HFFc6 (cell line): ENCODE measurements around the gene STAMBP. TPM values are rescaled to one million over a fixed set of nuclear protein-coding genes. Genes with fewer than 3 reads are reported as not detected.
A peak's percentile ranks its signal among the peaks of the same experiment; 100 is the strongest.

ENCODE experiments used
- DNase-seq: peaks from one replicate; pipeline ENCODE4 v3.0.0-alpha.2; 2018
- H3K27ac Mint-ChIP-seq: 2 replicates; pipeline ENCODE4 v1.8.0; 2020; ENCODE audit warnings: mild to moderate bottlenecking, mixed read lengths
- H3K27me3 Mint-ChIP-seq: 2 replicates; pipeline ENCODE4 v1.8.0; 2021; ENCODE audit warnings: mild to moderate bottlenecking, moderate library complexity, mixed read lengths; ENCODE audit not compliant: insufficient read depth
- H3K36me3 Mint-ChIP-seq: 2 replicates; pipeline ENCODE4 v1.8.0; 2021; ENCODE audit warnings: low read depth, mixed read lengths
- H3K4me1 Mint-ChIP-seq: 2 replicates; pipeline ENCODE4 v1.8.0; 2020; ENCODE audit warnings: low read depth, mixed read lengths
- H3K4me3 Mint-ChIP-seq: 2 replicates; pipeline ENCODE4 v1.8.0; 2020; ENCODE audit warnings: mild to moderate bottlenecking, moderate library complexity, mixed read lengths
- H3K9me3 Mint-ChIP-seq: 2 replicates; pipeline ENCODE4 v1.8.0; 2020; ENCODE audit warnings: mild to moderate bottlenecking, mixed read lengths
- total RNA-seq, 6 experiments: library from RNA; stranded (reverse); fragmentation: NEBNext Ultra II Directional; extraction: Animal tissue kit (Norgen Biotek cat#: 25700); gene quantifications; 2 replicates in 1 of 6; 3 replicates in 5 of 6; pipeline ENCODE4 v1.2.3, GENCODE V29; 2021
- TF ChIP-seq, protein P1 (sequence below): fragments of 200-600 bp; sonication (generic); IDR thresholded peaks from 2 replicates; pipeline ENCODE4 v1.5.0; 2021; ENCODE audit warnings: antibody characterized with exemption, mild to moderate bottlenecking

STAMBP gene
- total RNA-seq, 6 experiments from 2014 or later = 31.6 to 37.2 (median 34.5) TPM

GRCh38 chr2:73828389-73828817 lies 358 bp upstream of the STAMBP start:
- TF ChIP-seq, protein P1, sequence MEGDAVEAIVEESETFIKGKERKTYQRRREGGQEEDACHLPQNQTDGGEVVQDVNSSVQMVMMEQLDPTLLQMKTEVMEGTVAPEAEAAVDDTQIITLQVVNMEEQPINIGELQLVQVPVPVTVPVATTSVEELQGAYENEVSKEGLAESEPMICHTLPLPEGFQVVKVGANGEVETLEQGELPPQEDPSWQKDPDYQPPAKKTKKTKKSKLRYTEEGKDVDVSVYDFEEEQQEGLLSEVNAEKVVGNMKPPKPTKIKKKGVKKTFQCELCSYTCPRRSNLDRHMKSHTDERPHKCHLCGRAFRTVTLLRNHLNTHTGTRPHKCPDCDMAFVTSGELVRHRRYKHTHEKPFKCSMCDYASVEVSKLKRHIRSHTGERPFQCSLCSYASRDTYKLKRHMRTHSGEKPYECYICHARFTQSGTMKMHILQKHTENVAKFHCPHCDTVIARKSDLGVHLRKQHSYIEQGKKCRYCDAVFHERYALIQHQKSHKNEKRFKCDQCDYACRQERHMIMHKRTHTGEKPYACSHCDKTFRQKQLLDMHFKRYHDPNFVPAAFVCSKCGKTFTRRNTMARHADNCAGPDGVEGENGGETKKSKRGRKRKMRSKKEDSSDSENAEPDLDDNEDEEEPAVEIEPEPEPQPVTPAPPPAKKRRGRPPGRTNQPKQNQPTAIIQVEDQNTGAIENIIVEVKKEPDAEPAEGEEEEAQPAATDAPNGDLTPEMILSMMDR = no peak
- Mint-ChIP-seq H3K27me3 (peaks cover 4% of the 10 kb centered on the region; the same call in 1 of the 2 replicates), H3K4me3 (peak overlapping the region; percentile 87), H3K36me3 (peaks cover 14% of the 10 kb centered on the region), H3K27ac (peak overlapping the region; percentile 78), H3K4me1 (peaks cover 46% of the 10 kb centered on the region), H3K9me3 (no peaks in the 10 kb centered on the region)
- no peak for DNase-seq

- TF ChIP-seq, protein P1 = no peak
Observed at GRCh38 chr2:73830871-73831401, 2.2 kb downstream of the STAMBP start.

DNA sequence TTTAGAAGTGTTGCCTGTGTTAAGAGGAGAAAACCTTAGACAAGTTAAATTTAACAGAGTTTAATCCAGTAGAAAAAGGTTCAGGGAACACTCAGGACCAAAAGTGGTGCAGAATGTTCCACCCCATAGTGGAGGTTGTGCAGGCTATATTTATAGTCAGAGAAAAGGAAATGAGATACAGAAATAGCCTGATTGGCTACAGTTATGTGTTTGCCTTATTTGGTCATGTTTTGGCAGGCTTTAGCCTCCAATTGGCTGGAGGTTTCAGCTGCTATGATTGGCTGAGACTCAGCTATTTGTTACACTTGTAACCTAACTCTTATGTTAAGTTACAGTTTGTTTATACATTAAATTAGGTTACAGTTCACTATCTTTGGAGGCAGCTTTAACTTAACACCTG lies 4.2 kb downstream of the STAMBP start:
- Mint-ChIP-seq H3K27ac (no peak overlapping the region), H3K4me3 (no peak overlapping the region), H3K9me3 (no peaks in the 10 kb centered on the region), H3K4me1 (peaks cover 37% of the 10 kb centered on the region), H3K36me3 (peaks cover 20% of the 10 kb centered on the region), H3K27me3 (peaks cover 2% of the 10 kb centered on the region; the same call in 1 of the 2 replicates)
- DNase-seq = no peak
- TF ChIP-seq, protein P1 = no peak

More at GRCh38 chr2:73830871-73831401, 2.2 kb downstream of the STAMBP start:
- peak; percentile 91 for DNase-seq
- peaks cover 43% of the 10 kb centered on the region for H3K4me1 Mint-ChIP-seq
- peak overlapping the region; percentile 79 for H3K27ac Mint-ChIP-seq
- peaks cover 4% of the 10 kb centered on the region; the same call in 1 of the 2 replicates for H3K27me3 Mint-ChIP-seq
- H3K9me3 Mint-ChIP-seq = no peaks in the 10 kb centered on the region
- H3K4me3 Mint-ChIP-seq = peak overlapping the region; percentile 87
- peaks cover 20% of the 10 kb centered on the region for H3K36me3 Mint-ChIP-seq

- no peak for DNase-seq
- H3K36me3 Mint-ChIP-seq = peaks cover 15% of the 10 kb centered on the region
- no peaks in the 10 kb centered on the region for H3K9me3 Mint-ChIP-seq
- H3K27ac Mint-ChIP-seq = no peak overlapping the region
- no peaks in the 10 kb centered on the region; the same call in 1 of the 2 replicates for H3K27me3 Mint-ChIP-seq
- no peak overlapping the region for H3K4me3 Mint-ChIP-seq
- H3K4me1 Mint-ChIP-seq = peaks cover 33% of the 10 kb centered on the region
- TF ChIP-seq, protein P1 = no peak
Observed at GRCh38 chr2:73836141-73836943, 7.6 kb downstream of the STAMBP start.

- Mint-ChIP-seq H3K4me3 (no peak overlapping the region), H3K27me3 (no peaks in the 10 kb centered on the region; the same call in 1 of the 2 replicates), H3K27ac (no peak overlapping the region), H3K9me3 (no peaks in the 10 kb centered on the region), H3K4me1 (peaks cover 22% of the 10 kb centered on the region), H3K36me3 (peaks cover 6% of the 10 kb centered on the region)
- TF ChIP-seq, protein P1 = no peak
- DNase-seq = no peak
Observed at GRCh38 chr2:73837847-73838585, 9.3 kb downstream of the STAMBP start.
